COLO829 (cell line): ENCODE measurements around the gene SLC39A5.
"Not testable (repeated sequence)": the region's sequence is repeated elsewhere in the genome, so short reads cannot be mapped to it uniquely, and the experiment has no call there.

ENCODE experiments used
- DNase-seq: peaks from one replicate; pipeline ENCODE4 v3.0.0; 2012; ENCODE audit warnings: low spot score

SLC39A5 gene

DNA sequence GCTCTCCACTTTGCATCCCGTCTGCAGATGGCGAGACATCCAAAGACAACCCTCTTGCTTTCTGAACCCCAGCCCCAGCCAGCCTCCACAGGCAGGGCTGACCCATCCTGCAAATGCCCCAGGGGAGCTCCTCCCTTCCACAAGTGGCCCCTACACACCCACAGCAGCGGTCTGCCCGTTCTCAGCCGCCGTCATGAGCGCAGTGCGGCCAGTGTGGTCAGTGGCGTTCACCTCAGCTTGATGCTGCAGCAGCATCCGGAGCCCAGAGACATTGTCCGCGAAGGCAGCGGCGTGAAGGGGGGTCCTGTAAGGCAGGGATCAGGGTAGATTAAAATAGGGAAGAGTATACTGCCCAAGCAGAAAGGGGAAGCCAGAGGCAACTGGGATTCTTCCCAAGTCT is 14.6 kb downstream of the SLC39A5 start:
- DNase-seq: no peak

DNA sequence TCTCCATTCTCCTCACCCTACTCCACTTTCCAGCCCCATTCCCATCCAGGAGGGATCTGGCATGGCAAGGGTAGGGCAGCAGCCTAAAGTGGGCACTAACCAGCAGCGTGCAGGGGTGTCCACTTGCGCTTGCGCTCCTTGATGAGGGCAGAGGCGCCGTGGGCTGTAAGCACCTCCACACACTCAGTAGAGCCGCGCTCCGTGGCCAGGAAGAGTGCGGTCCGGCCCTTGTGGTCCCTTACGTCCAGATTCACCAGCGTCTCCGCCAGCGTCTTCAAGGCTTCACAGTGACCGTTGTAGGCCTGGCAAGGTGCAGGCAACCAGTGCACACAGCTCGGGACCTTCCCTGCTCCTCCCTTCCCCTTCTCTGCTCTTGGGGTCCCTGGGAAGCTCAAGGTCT is 18.1 kb downstream of the SLC39A5 start:
- DNase-seq: no peak

GRCh38 chr12:56248711-56249110 is 18.9 kb downstream of the SLC39A5 start:
- DNase-seq: no peak

GRCh38 chr12:56252649-56253048 is 22.8 kb downstream of the SLC39A5 start:
- DNase-seq: no peak

- no peak for DNase-seq
Measured at GRCh38 chr12:56253091-56253490, 23.2 kb downstream of the SLC39A5 start.

DNA sequence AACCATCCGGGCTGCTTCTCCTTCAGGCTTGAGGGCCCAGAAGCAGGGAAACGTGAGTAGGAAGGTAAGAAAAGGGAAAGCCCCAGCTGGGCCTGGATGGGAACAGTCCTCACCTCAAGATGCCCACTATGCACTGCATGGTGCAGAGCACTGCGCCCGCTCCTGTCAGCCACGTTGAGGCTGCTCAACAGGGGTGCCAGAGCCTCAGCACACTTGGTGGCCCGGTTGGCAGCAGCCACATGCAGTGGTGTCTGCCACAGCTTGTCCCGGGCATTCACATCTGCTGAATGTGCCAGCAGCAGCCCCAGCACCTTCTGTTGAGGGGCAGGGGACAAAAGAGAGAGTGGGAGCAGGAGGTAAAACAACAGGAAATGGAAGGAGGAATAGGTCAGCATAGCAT is 25.8 kb downstream of the SLC39A5 start:
- no peak for DNase-seq

GRCh38 chr12:56256326-56256960 is 26.6 kb downstream of the SLC39A5 start:
- no peak for DNase-seq

DNA sequence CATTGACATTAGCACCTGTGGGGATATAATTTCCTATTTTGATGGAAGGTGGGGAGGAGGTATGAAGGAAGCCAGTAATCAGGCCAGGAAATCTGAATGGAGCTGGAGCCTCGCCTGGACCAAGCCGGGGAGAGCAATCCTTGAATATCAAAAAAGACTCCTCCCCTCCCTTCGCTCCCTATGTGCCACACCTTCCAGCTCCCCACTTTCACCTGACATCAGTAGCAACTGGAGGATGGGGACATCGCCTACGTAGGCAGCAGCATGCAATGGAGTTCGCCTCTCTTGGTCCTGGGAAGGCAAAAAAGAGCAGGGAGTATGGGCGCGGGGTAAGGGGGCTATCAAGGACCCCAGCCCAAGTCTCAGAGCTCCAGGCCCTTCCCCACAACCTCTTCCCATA is 27.2 kb downstream of the SLC39A5 start:
- no peak for DNase-seq

DNA sequence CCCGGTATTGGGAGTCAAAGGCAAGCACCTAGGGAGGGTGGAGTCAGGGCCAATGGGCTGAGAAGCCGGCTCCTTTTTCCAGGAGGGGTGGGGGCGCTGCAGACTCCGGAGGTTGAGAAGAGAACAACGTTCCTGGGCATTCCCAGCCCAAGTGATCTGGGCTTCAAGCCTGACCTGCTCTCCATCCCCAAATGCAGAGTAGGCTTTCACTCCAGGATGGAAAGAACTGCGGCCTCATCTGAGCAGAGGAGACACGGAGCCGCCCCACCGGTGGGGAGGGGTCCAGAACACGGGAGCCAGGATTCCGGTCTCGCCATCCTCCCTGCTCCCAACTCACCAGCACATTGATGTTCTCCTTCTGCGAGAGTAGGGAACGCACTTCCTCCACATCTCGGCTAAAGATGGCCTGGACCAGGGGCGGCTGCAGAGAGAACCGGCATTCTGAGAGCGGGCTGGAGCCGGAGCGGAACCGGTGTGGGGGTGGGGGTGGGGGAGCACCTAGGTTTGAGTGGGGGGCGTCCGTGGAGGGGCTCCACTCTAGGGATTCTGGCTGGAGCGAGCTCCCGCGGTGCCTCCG is 27.7 kb downstream of the SLC39A5 start:
- no peak for DNase-seq

DNA sequence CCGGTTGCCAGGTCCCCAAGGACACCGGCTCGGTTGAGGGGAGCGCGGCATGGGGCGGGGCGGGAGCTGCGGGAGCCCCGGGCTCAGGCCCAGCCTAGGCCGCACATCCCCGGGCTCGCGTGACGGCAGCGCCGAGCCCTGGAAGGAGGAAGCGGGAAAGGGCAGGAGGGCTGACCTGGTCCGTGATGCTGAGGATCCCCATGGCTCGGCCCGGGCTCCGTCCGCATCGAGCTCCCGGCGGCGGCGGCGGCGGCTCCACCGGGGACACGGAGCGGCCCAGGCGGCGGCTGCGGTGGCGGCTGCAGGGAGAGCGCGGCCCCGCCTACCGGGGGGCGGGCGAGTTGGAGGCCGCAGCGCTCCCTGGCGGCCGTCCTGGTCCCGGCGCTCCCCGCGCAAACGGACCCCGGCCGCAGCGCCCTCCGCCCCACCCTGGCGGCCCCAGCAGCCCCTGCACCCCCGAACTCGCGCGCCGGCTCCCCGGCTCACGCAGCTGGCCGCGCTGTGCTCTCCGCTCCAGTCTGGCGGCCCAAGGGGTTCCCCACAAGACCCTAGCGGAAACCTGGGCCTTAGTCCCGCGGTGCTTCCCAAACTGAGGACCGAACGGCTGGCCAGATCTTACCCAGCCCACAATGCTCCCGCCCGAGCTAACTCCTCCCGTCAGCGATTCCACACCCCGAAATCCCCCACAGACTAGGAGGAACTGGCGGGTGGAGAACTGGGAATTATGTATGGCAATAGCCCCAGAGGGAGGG is 28.4 kb downstream of the SLC39A5 start, which contains the start of gene ANKRD52:
Gene ANKRD52, minus strand, starts transcription at position 317 of the 752 bp plus-strand sequence. Its CDS starts 115 bp downstream, at position 202.
- peak; percentile 68 for DNase-seq

DNA sequence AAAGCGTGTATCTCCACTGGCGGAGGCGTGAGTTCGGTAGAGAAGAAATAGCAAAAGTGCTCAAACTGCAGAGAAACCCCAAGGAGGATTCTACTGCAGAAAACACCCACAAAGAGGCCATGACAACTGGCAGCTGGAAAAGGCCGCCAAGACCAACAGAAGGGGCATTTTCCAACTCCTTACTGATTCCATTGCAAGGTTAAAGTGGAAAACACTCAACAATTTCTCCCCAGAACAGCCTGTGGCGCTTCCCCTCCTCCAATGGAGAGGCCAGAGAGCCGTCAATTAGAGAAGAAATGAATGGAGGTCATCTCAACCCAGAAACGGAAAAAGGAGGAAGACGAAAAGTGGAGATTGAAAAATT is 29.0 kb downstream of the SLC39A5 start:
- DNase-seq: no peak

- no peak for DNase-seq
Measured at GRCh38 chr12:56260380-56260779, 30.5 kb downstream of the SLC39A5 start.

DNA sequence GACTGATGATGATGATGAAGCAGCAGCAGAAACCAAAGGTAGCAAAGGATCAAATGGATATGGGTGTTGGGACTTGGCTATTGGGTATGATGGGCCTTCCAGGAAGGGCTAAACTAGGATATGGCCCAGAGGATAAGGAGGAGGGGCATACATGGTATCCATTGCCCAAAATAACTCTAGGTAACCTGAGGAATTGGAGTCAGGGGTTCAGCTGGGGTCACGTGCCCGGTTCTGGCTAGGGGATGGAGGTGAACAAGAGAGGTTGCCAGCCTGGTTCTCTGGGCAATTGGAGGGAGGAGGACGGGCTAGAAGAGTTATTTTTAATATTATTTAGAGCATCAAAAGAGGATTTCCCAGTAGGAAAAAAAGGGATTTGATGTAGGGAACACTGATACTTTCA is 31.1 kb downstream of the SLC39A5 start:
- no peak for DNase-seq

GRCh38 chr12:56261503-56262232 is 31.8 kb downstream of the SLC39A5 start:
- DNase-seq: no peak

- not testable (repeated sequence) for DNase-seq
Measured at GRCh38 chr12:56262955-56263354, 33.1 kb downstream of the SLC39A5 start.

DNA sequence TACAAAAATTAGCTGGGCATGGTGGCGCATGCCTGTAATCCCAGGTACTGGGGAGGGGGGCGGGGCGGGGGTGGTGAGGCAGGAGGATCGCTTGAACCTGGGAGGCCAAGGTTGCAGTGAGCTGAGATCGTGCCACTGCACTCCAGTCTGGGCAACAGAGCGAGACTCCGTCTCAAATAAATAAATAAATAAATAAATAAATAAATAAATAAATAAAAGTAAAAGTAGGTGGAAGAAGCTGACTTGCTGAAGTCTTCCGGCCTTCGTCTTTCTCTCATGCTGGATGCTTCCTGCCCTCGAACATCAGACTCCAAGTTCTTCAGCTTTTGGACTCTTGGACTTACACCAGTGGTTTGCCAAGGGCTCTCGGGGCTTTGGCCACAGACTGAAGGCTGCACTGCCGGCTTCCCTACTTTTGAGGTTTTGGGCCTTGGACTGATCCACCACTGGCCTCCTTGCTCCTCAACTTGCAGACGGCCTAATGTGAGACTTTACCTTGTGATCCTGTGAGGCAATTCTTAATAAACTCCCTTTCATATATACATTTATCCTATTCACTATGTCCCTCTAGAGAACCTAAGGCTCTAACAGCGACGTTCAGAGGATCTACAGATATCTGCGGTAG is 36.3 kb downstream of the SLC39A5 start:
- DNase-seq: not testable (repeated sequence)

DNA sequence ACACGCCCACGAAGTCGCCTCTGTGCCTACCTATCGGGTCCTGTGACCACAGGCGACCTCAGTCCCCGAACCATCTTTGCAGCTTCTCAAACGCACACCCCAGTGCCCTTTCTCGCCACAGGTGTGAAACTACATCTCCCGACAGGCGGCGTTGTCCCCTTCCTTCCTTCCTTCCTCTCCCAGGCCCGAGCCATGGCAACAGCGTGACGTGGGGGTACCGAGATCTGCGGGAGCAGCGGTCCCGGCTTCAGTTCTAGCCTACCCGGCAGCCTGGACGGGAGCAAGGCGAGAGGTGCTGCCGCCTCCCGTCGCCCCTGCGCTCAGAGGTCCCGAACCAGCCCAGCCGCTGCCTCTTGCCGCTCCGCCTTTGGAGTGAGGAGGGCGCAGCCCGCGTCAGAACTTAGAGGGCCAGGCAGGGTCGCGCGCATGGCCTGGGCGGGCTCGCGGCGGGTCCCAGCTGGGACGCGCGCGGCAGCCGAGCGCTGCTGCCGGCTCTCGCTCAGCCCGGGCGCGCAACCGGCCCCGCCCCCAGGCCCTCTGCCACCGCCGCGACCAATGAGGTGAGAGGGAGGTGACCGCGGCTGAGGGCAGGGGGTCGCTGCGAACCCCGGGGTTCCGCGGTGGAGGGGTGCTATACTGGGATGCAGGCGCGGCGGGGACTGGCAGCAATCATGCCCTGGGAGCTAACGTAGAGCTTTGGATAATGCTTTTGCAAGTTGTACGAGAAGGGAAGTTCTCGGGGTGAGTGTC is 37.0 kb downstream of the SLC39A5 start, which contains the start of gene COQ10A:
Gene COQ10A, plus strand, starts transcription at position 250 of the 750 bp plus-strand sequence. Its CDS starts 177 bp downstream, at position 427.
- DNase-seq: peak; percentile 79

GRCh38 chr12:56267443-56268071 is 37.7 kb downstream of the SLC39A5 start:
- DNase-seq: no peak

- no peak for DNase-seq
Measured at GRCh38 chr12:56271031-56271430, 41.2 kb downstream of the SLC39A5 start.

- DNase-seq: not testable (repeated sequence)
Measured at GRCh38 chr12:56272468-56272867, 42.6 kb downstream of the SLC39A5 start.

DNA sequence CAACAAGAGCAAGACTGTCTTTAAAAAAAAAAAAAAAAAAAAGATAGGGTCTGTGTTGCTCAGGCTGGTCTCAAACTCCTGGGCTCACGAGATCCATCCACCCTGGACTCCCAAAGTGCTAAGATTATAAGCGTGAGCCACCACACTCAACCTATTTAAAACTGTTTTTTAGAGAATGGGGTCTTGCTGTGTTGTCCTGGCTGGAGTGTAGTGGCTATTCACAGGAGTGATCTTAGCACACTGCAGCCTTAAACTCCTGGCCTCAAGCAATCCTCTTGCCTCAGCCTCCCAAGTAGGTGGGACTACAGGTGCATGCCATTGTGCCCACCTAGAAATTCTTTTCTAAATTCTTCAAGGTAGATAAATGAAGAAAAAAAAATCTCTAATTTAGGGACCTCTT is 44.4 kb downstream of the SLC39A5 start:
- DNase-seq: no peak
